Lower leg skin (tissue), 3 donors: Measurements from ENCODE around the gene CENPX.

ENCODE experiments used
- POLR2A ChIP-seq, 2 donors: fragments of 450-650 bp; IDR thresholded peaks; one replicate each; pipeline ENCODE4 v1.6.1; 2016 to 2017; ENCODE audit warnings: antibody characterized with exemption in 2 of 2, mild to moderate bottlenecking in 1 of 2, moderate library complexity in 1 of 2
- TF ChIP-seq, protein P1 (sequence below), 3 donors: fragments of 450-650 bp; IDR thresholded peaks; one replicate each; pipeline ENCODE4 v1.5.1; 2016; ENCODE audit warnings: antibody characterized with exemption in 3 of 3, mild to moderate bottlenecking in 3 of 3, moderate library complexity in 2 of 3

DNA sequence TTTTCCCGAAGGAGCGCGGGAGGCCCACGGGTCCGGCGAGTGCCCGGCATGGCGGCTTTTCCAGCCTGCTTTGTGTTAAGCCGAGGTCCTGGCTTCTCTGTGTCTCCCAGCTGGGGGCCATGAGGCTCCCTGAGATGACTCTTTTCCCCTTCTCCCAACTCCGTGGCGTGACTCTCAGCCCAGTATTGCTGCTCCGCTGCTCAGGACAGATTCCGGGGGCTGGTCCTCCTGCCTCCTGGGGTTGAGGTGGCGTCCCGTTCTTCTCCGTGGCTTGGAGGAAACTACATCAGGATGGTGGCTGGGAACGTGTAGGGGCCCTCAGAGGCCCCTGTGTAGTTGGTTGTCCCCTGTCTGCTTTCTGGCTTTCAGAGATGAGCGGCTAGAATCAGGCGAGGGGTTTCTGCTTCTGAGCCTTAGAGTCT lies 30.0 kb upstream of the CENPX start:
- TF ChIP-seq, protein P1, sequence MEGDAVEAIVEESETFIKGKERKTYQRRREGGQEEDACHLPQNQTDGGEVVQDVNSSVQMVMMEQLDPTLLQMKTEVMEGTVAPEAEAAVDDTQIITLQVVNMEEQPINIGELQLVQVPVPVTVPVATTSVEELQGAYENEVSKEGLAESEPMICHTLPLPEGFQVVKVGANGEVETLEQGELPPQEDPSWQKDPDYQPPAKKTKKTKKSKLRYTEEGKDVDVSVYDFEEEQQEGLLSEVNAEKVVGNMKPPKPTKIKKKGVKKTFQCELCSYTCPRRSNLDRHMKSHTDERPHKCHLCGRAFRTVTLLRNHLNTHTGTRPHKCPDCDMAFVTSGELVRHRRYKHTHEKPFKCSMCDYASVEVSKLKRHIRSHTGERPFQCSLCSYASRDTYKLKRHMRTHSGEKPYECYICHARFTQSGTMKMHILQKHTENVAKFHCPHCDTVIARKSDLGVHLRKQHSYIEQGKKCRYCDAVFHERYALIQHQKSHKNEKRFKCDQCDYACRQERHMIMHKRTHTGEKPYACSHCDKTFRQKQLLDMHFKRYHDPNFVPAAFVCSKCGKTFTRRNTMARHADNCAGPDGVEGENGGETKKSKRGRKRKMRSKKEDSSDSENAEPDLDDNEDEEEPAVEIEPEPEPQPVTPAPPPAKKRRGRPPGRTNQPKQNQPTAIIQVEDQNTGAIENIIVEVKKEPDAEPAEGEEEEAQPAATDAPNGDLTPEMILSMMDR (IDR thresholded peaks at IDR 0.05) = no peak
- TF ChIP-seq POLR2A (IDR thresholded peaks at IDR 0.05) = no peak
